Brain microvascular endothelial cell (primary cell): ENCODE measurements around the gene SUN2.
"Not testable (repeated sequence)": the region's sequence is repeated elsewhere in the genome, so short reads cannot be mapped to it uniquely, and the experiment has no call there.

Source experiments
- DNase-seq: peaks from one replicate; pipeline ENCODE4 v3.0.0-alpha.2; 2020
- H3K27ac ChIP-seq: fragments of 250-450 bp; sonication (Bioruptor Pico); 2 replicates; pipeline ENCODE4 v1.5.1; 2020; ENCODE audit warnings: mild to moderate bottlenecking, moderate library complexity
- H3K27me3 ChIP-seq: fragments of 250-450 bp; sonication (Bioruptor Pico); replicated peaks from 2 replicates; pipeline ENCODE4 v1.5.1; 2020; ENCODE audit warnings: mild to moderate bottlenecking
- H3K36me3 ChIP-seq: fragments of 250-450 bp; sonication (Bioruptor Pico); replicated peaks from 2 replicates; pipeline ENCODE4 v1.5.1; 2020; ENCODE audit warnings: mild to moderate bottlenecking
- H3K4me3 ChIP-seq: 2 replicates; pipeline ENCODE4 v1.5.1; 2011; ENCODE audit warnings: low read depth, mild to moderate bottlenecking, control low read depth, low read length, moderate library complexity
- in situ Hi-C: cut with HindIII; loops from 2 replicates; pipeline ENCODE4 v1.10.0; 2017; ENCODE audit warnings: low sequenced_read_pairs, low pct_ligation_motif_present
- TF ChIP-seq, protein P1 (sequence below): IDR thresholded peaks from 2 replicates; pipeline ENCODE4 v1.5.1; 2011; ENCODE audit warnings: low read depth, mild to moderate bottlenecking, moderate library complexity, low read length, control low read depth, inconsistent platforms; ENCODE audit errors: missing control alignments

SUN2 gene

DNA sequence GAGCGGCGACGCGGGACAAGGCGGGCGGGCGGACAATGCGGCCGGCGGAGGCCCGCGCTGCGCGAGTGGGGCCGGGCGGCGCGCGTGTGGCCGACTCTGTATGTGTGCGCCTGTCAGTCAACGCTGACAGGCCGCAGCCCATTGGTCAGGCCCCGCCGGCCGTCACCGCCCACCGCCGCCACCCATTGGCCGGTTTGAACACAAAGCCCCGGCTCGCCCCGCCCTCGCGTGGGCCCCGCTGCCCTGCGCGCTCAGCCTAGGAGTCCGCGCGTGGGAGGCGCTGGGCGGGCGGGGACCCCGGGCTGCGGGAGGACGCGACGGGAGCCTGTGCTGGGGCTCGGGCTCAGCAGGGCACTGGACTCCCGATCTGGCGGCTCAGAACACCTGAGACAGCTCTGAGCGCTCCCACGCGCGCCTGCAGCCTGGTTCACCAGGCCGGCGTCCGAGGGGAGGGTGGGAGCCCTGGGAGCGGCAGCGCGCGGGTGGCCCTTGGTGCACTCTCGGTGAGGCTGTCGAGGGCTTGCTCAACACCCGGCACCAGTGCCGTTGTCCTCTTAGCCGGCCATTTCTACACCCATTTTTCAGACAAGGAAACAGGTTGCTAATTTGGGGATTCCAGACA lies at the start of gene SUN2:
TSS of gene SUN2 (minus strand) at position 88 of the 622 bp plus-strand sequence. CDS start 3,370 bp downstream, outside the sequence.
- TF ChIP-seq, protein P1, sequence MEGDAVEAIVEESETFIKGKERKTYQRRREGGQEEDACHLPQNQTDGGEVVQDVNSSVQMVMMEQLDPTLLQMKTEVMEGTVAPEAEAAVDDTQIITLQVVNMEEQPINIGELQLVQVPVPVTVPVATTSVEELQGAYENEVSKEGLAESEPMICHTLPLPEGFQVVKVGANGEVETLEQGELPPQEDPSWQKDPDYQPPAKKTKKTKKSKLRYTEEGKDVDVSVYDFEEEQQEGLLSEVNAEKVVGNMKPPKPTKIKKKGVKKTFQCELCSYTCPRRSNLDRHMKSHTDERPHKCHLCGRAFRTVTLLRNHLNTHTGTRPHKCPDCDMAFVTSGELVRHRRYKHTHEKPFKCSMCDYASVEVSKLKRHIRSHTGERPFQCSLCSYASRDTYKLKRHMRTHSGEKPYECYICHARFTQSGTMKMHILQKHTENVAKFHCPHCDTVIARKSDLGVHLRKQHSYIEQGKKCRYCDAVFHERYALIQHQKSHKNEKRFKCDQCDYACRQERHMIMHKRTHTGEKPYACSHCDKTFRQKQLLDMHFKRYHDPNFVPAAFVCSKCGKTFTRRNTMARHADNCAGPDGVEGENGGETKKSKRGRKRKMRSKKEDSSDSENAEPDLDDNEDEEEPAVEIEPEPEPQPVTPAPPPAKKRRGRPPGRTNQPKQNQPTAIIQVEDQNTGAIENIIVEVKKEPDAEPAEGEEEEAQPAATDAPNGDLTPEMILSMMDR: no peak
- in situ Hi-C loops: no loop called here
- peak; percentile 76 for DNase-seq
- peak within 1 kb of the TSS; percentile 66 for H3K4me3 ChIP-seq
- H3K36me3 ChIP-seq: peaks cover 9% of the 10 kb centered on the region
- H3K27ac ChIP-seq: peak within 1 kb of the TSS; percentile 59
- no peaks in the 10 kb centered on the region for H3K27me3 ChIP-seq

GRCh38 chr22:38805041-38805593 lies 49.3 kb upstream of the SUN2 start:
- H3K4me3 ChIP-seq, in situ Hi-C loops, DNase-seq, H3K27ac ChIP-seq, H3K27me3 ChIP-seq, H3K36me3 ChIP-seq: not testable (repeated sequence)

- TF ChIP-seq, protein P1: no peak
- Histone ChIP-seq H3K36me3 (no peaks in the 10 kb centered on the region), H3K27ac (no peak overlapping the region), H3K4me3 (no peak overlapping the region), H3K27me3 (no peaks in the 10 kb centered on the region)
- DNase-seq: peak; percentile 72
- in situ Hi-C loops: no loop called here
These were observed 46.9 kb upstream of the SUN2 start for GRCh38 chr22:38802671-38803121.

DNA sequence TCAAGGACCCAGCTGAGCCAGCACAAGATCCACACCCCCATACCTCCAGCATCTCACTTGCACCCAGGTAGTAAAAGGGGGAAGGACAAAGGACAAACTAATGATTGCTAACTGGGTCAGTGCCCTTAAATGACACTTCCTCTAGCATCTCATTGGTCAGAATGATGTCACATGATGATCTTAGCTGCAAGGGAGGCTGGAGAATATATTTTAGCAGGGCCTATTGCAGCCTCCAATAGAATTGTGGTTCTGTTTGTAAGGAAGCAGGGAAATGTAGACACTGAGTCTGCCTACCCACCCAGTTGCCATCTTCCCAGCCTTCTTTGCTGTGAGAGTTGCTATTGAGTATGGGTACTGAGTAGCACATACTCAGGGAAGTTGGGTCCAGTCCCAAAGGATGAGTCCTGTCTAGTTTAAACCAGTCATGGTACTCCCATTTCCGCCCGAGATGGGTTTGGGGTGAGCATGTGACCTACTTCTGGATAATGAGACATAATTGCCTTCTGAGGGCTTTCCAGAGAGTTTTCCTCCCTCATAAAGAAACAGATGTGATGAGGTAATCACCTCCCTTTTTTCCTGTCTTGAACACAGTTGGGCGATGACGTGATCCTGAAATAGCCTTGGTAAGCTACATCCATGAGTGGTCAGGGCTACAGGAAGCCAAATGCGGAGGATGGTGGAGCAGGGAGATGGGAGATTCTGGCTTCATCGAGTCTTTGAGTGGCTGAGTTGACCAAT lies 43.6 kb upstream of the SUN2 start:
- no peaks in the 10 kb centered on the region for H3K27me3 ChIP-seq
- TF ChIP-seq, protein P1: no peak
- no peak for DNase-seq
- no peak overlapping the region for H3K4me3 ChIP-seq
- H3K27ac ChIP-seq: no peak overlapping the region
- H3K36me3 ChIP-seq: no peaks in the 10 kb centered on the region
- in situ Hi-C loops: no loop called here

DNA sequence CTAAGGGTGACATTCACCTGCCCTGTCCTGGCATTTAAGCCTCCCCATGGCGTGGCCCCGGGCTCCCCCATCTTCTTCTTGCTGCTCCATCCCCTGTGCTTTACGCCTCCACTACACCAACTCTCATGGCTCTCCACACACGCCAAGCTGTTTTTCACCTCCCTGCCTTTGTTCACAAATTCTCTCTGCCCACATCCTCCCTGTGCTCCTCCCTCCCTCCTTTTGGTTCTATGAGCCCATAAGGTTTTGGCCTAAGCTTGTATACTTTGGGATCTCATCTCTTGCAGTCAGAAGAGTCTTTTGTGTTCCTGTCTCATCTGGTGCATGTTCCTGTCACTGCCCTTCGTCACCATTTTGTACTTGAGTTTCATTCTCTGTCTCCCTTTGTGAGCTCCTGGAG lies 42.7 kb upstream of the SUN2 start:
- no peaks in the 10 kb centered on the region for H3K27me3 ChIP-seq
- in situ Hi-C loops: no loop called here

More for the DNA sequence above, 42.7 kb upstream of the SUN2 start:
- Histone ChIP-seq H3K36me3 (no peaks in the 10 kb centered on the region), H3K27ac (no peak overlapping the region), H3K4me3 (no peak overlapping the region)
- no peak for DNase-seq
- TF ChIP-seq, protein P1: no peak
